Activated B cell treated with CpG ODN at 0.5 μM for 24 hours (primary cell): ENCODE results near the gene UBLCP1. TPM values are rescaled to one million over a fixed set of nuclear protein-coding genes. Genes with fewer than 3 reads are reported as not detected.
A peak's percentile ranks its signal among the peaks of the same experiment; 100 is the strongest.
"Not testable (repeated sequence)": the region's sequence is repeated elsewhere in the genome, so short reads cannot be mapped to it uniquely, and the experiment has no call there.

Experiments used
- ATAC-seq: fragments of 200-7000 bp; cut with Tn5 transposase; one replicate; pipeline ENCODE4 v1.10.0; 2021; ENCODE audit warnings: low read depth, mild to moderate bottlenecking, moderate library complexity
- CTCF ChIA-PET: fragments of 350-600 bp; sonication (Branson Sonifier 250); formaldehyde crosslinking; loops from one replicate; lab custom pipeline; 2021; ENCODE audit warnings: antibody characterized with exemption; lab: Charles Lee
- POLR2A ChIA-PET: fragments of 350-600 bp; sonication (Branson Sonifier 250); formaldehyde crosslinking; loops from one replicate; lab custom pipeline; 2021; ENCODE audit warnings: antibody characterized with exemption; lab: Charles Lee
- DNase-seq: peaks from one replicate; pipeline ENCODE4 v3.0.0; 2022
- H3K27ac Mint-ChIP-seq: one replicate; pipeline ENCODE4 v1.8.0; 2020; ENCODE audit warnings: mixed read lengths
- H3K27me3 Mint-ChIP-seq: one replicate; pipeline ENCODE4 v1.8.0; 2021; ENCODE audit warnings: mixed read lengths
- H3K36me3 Mint-ChIP-seq: one replicate; pipeline ENCODE4 v1.8.0; 2021; ENCODE audit warnings: low read depth, mixed read lengths
- H3K4me1 Mint-ChIP-seq: one replicate; pipeline ENCODE4 v1.8.0; 2021; ENCODE audit warnings: mixed read lengths
- H3K4me3 Mint-ChIP-seq: one replicate; pipeline ENCODE4 v1.8.0; 2020; ENCODE audit warnings: mild to moderate bottlenecking, mixed read lengths
- H3K9me3 Mint-ChIP-seq: one replicate; pipeline ENCODE4 v1.8.0; 2020; ENCODE audit warnings: mixed read lengths
- CTCF ChIP-seq: fragments of 200-600 bp; IDR thresholded peaks from one replicate; pipeline ENCODE4 v1.8.0; 2022; ENCODE audit warnings: antibody characterized with exemption, mild to moderate bottlenecking
- intact Hi-C: fragments of 100-400 bp; cut with micrococcal nuclease; formaldehyde crosslinking; loops from one replicate; pipeline ENCODE4 v1.15.1; 2024
- total RNA-seq: library from RNA; stranded (reverse); gene quantifications from 2 replicates; pipeline ENCODE4 v1.2.3, GENCODE V29; 2022

The UBLCP1 gene
- total RNA-seq, 1 donor from 2014 or later, result 44.8 TPM

- no peak for TF ChIP-seq CTCF
- ChIA-PET POLR2A (no interaction called here), CTCF (no interaction called here)
- Mint-ChIP-seq H3K4me1 (peaks cover 18% of the 10 kb centered on the region), H3K9me3 (peaks cover 42% of the 10 kb centered on the region), H3K4me3 (no peak overlapping the region), H3K27ac (peak overlapping the region; percentile 8), H3K36me3 (peaks cover 27% of the 10 kb centered on the region), H3K27me3 (no peaks in the 10 kb centered on the region)
- DNase-seq, result no peak
- ATAC-seq, result no peak
- intact Hi-C loops, result no loop called here
Observed at GRCh38 chr5:159301466-159301865, 38.4 kb downstream of the UBLCP1 start.

- Mint-ChIP-seq H3K4me1 (peaks cover 18% of the 10 kb centered on the region), H3K9me3 (peaks cover 42% of the 10 kb centered on the region), H3K36me3 (peaks cover 26% of the 10 kb centered on the region), H3K27ac (peak overlapping the region; percentile 87)
- POLR2A ChIA-PET, H3K27me3 Mint-ChIP-seq, DNase-seq, H3K4me3 Mint-ChIP-seq, CTCF ChIA-PET: not testable (repeated sequence)
- ATAC-seq, result peak; percentile 37
- intact Hi-C loops, result loop anchor here (2.0 kb wide), 1 partner anchor 31 kb away; no protein-coding TSS in a partner anchor
Observed at GRCh38 chr5:159301929-159302860, 39.1 kb downstream of the UBLCP1 start.

- intact Hi-C loops, result loop anchor here (2.0 kb wide), 1 partner anchor 30 kb away; no protein-coding TSS in a partner anchor
- no peak for TF ChIP-seq CTCF
- H3K27me3 Mint-ChIP-seq, result no peaks in the 10 kb centered on the region
- no peak overlapping the region for H3K27ac Mint-ChIP-seq
- peaks cover 34% of the 10 kb centered on the region for H3K9me3 Mint-ChIP-seq
- peaks cover 22% of the 10 kb centered on the region for H3K36me3 Mint-ChIP-seq
- H3K4me3 Mint-ChIP-seq, result no peak overlapping the region
- ATAC-seq (no peak), DNase-seq (no peak)
- ChIA-PET CTCF (interaction anchor here (0.8 kb wide), 2 partner anchors 14 to 30 kb away, joined by 3 read pairs; no protein-coding TSS in a partner anchor), POLR2A (no interaction called here)
- peaks cover 18% of the 10 kb centered on the region for H3K4me1 Mint-ChIP-seq
Observed at GRCh38 chr5:159303286-159303685, 40.2 kb downstream of the UBLCP1 start.

- H3K27ac Mint-ChIP-seq, result no peak overlapping the region
Observed at GRCh38 chr5:159304961-159305595, 42.0 kb downstream of the UBLCP1 start.

More at GRCh38 chr5:159304961-159305595, 42.0 kb downstream of the UBLCP1 start:
- POLR2A ChIA-PET, result no interaction called here
- intact Hi-C loops, result no loop called here
- Mint-ChIP-seq H3K36me3 (peaks cover 15% of the 10 kb centered on the region), H3K9me3 (peaks cover 24% of the 10 kb centered on the region), H3K27me3 (no peaks in the 10 kb centered on the region), H3K4me3 (no peak overlapping the region), H3K4me1 (peaks cover 22% of the 10 kb centered on the region)
- CTCF ChIA-PET, result no interaction called here
- no peak for ATAC-seq
- no peak for DNase-seq
- no peak for TF ChIP-seq CTCF
